Measurements from ENCODE around the gene RBM20. TPM values are rescaled to one million over a fixed set of nuclear protein-coding genes. Genes with fewer than 3 reads are reported as not detected.

Gene RBM20
- total RNA-seq, 1 donor from 2014 or later: 0.58 TPM

DNA sequence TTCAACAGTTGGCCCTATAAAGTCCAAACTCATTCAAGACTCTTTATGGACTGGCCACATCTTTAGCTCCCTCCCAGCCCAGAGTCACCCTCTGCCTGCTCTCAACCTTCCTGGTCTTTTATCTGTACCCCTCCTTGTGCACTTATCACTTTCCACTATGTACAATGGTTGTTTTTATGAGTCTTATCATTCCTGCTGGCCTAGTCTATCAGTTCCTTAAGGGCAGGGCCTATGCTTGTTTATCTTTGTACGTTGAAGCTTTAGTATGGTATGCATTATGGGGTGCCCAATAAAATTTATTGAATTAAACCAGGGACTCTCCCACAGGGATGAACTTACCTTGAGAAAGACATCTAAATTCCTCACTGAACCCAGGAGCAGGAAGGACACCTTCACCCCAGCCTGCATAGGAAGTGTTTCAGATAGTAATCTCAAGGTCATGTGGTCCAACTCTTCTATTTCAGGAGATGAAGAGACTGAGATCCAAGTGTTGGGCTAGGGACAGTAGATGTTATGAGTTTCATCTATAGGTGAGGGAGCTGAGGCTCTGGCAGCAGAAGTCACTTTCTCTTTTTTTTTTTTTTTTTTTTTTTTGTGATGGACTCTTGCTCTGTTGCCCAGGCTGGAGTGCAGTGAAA lies 214.3 kb downstream of the RBM20 start:
- no peaks in the 10 kb centered on the region for H3K27me3 Mint-ChIP-seq (ENCODE audit: low read depth)
- peaks cover 7% of the 10 kb centered on the region for H3K9me3 Mint-ChIP-seq
- no peak for DNase-seq (ENCODE audit: low read depth, low spot score)
- no peak overlapping the region for H3K4me3 Mint-ChIP-seq
- peaks cover 31% of the 10 kb centered on the region for H3K4me1 Mint-ChIP-seq
- TF ChIP-seq, protein P1, sequence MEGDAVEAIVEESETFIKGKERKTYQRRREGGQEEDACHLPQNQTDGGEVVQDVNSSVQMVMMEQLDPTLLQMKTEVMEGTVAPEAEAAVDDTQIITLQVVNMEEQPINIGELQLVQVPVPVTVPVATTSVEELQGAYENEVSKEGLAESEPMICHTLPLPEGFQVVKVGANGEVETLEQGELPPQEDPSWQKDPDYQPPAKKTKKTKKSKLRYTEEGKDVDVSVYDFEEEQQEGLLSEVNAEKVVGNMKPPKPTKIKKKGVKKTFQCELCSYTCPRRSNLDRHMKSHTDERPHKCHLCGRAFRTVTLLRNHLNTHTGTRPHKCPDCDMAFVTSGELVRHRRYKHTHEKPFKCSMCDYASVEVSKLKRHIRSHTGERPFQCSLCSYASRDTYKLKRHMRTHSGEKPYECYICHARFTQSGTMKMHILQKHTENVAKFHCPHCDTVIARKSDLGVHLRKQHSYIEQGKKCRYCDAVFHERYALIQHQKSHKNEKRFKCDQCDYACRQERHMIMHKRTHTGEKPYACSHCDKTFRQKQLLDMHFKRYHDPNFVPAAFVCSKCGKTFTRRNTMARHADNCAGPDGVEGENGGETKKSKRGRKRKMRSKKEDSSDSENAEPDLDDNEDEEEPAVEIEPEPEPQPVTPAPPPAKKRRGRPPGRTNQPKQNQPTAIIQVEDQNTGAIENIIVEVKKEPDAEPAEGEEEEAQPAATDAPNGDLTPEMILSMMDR (conservative IDR thresholded peaks at IDR 0.05): no peak
- H3K36me3 Mint-ChIP-seq (ENCODE audit: low read depth): no peaks in the 10 kb centered on the region
- no peak overlapping the region for H3K27ac Mint-ChIP-seq (ENCODE audit: unreplicated experiment)

DNA sequence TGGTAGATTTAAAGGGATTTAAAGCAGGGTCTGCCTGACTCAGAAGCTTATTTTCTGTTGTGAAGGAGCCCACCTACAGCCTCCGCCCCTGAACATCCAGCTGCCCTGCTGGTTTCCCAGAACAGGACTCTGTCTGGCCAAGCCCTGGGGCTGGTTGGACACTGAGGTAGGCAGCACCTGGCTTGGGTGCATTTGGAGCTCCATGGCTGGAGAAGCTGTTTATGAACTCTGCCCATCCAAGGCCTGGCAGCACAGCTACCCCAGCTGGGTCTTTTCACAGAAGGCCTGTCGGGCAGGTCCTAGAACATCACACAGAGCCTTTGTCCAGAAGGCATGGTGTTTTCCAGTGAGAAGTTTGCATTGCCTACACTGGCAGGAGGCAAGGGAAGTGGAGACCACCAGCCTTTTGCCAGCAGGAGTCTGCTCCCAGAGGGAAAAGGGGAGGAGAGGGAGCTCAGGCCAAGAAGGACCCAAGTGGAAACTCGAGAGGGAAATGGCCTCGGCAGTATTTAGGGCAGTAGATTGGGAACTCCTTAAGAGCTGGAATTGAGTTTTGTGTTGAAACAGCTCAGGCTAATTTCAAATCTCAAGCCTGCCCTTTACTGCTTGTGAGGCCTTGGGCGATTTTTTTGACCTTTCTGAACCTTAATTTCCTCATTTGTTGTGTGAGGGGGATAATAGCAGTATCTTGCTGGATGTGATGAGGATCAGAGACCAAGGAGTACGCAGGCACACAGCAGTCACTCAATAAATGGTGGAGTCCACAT lies 215.3 kb downstream of the RBM20 start:
- TF ChIP-seq, protein P1 (conservative IDR thresholded peaks at IDR 0.05): no peak
- peaks cover 7% of the 10 kb centered on the region for H3K9me3 Mint-ChIP-seq
- no peak overlapping the region for H3K4me3 Mint-ChIP-seq
- H3K36me3 Mint-ChIP-seq (ENCODE audit: low read depth): no peaks in the 10 kb centered on the region
- DNase-seq (ENCODE audit: low read depth, low spot score): no peak
- no peaks in the 10 kb centered on the region for H3K27me3 Mint-ChIP-seq (ENCODE audit: low read depth)
- H3K4me1 Mint-ChIP-seq: peaks cover 34% of the 10 kb centered on the region
- no peak overlapping the region for H3K27ac Mint-ChIP-seq (ENCODE audit: unreplicated experiment)

DNA sequence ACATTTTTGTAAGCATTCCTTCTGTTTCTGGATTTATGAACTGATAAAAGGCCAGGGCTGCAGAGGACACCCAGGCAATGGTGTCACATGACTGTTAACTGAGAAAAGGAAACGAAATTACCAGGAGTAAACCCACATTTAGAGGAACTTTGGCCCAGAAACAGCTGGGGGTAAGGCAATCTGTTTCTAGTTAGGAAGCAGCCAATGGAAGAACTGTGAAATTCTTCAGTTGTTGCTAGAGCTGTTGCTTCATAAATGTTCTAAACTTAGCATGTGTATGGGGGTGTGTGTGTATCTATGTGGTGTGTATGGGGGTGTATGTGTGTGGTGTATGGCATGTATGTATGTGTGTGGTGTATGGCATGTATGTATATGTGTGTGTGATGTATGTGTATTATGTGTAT lies 215.8 kb downstream of the RBM20 start:
- peaks cover 40% of the 10 kb centered on the region for H3K4me1 Mint-ChIP-seq
- no peak overlapping the region for H3K27ac Mint-ChIP-seq (ENCODE audit: unreplicated experiment)
- H3K4me3 Mint-ChIP-seq: no peak overlapping the region
- peaks cover 7% of the 10 kb centered on the region for H3K9me3 Mint-ChIP-seq
- no peaks in the 10 kb centered on the region for H3K27me3 Mint-ChIP-seq (ENCODE audit: low read depth)
- DNase-seq (ENCODE audit: low read depth, low spot score): no peak
- no peaks in the 10 kb centered on the region for H3K36me3 Mint-ChIP-seq (ENCODE audit: low read depth)
- TF ChIP-seq, protein P1 (conservative IDR thresholded peaks at IDR 0.05): no peak

DNA sequence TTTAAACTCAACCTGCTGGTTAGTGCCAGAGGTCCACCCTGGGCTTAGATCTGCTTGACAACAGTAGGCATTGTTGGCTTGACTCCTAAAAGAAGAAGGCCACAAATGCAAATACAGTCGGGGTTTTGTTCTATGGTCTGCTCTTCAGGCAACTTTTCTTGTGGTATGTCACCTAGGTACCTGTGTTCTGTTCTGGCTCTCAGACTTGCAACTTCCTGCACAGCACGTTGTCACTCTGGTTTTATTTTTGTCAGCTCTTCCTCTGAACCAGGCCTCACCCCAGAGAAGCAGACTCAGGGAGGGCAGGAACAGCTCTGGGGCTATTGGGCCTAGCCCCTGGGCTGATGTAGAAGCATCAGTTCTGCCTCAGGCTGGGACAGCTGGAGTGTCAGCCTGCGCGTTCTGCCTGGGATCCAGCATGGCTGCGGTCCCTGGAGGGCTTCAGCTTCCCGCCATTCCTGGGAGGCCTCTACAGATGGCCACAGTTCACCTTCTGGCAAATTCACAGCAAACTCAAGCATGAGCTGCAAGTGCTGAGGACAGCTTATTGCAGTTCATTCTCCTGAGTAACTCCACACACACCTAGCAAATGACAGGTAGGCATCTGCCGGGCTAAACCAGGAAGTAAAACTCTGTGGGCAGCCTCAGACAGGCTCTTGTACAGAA lies 216.6 kb downstream of the RBM20 start:
- H3K4me3 Mint-ChIP-seq: no peak overlapping the region
- peaks cover 47% of the 10 kb centered on the region for H3K4me1 Mint-ChIP-seq
- no peak for DNase-seq (ENCODE audit: low read depth, low spot score)
- TF ChIP-seq, protein P1 (conservative IDR thresholded peaks at IDR 0.05): no peak
- H3K9me3 Mint-ChIP-seq: peaks cover 4% of the 10 kb centered on the region
- no peaks in the 10 kb centered on the region for H3K27me3 Mint-ChIP-seq (ENCODE audit: low read depth)
- H3K27ac Mint-ChIP-seq (ENCODE audit: unreplicated experiment): no peak overlapping the region
- no peaks in the 10 kb centered on the region for H3K36me3 Mint-ChIP-seq (ENCODE audit: low read depth)

DNA sequence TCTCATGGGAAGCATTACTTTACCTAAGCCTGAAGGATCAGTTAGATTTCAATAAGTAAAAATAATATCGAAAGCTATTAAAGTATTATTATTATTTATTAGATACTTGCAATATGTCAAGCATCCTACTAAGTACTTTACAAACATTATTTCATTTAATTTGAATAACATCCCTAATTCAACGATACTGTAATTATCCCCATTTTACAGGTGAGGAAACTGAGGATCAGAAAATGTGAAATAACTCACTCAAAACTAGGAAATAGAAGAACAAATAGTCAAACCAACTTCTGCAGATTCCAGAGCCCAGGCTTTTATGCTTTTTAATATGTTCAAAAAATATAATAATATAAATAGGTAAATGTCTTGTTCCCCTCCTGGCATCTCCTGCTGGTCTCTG lies 217.3 kb downstream of the RBM20 start:
- Mint-ChIP-seq H3K27me3 (ENCODE audit: low read depth) (no peaks in the 10 kb centered on the region), H3K4me3 (no peak overlapping the region), H3K27ac (ENCODE audit: unreplicated experiment) (no peak overlapping the region), H3K4me1 (peaks cover 50% of the 10 kb centered on the region), H3K9me3 (no peaks in the 10 kb centered on the region), H3K36me3 (ENCODE audit: low read depth) (no peaks in the 10 kb centered on the region)
- no peak for DNase-seq (ENCODE audit: low read depth, low spot score)
- TF ChIP-seq, protein P1 (conservative IDR thresholded peaks at IDR 0.05): no peak
